Effector memory CD8-positive, alpha-beta T cell (primary cell): ENCODE measurements around the gene DTNBP1.

ENCODE experiments used
- ATAC-seq: fragments of 150-1000 bp; cut with Tn5 transposase; replicated peaks from 2 replicates; pipeline ENCODE4 v1.10.0; 2021; ENCODE audit warnings: mild to moderate bottlenecking, moderate library complexity
- DNase-seq, 3 experiments: peaks; one replicate each; pipeline ENCODE4 v3.0.0; 2021
- H3K27ac Mint-ChIP-seq, 2 donors: one replicate each; pipeline ENCODE4 v1.8.0; 2022; ENCODE audit warnings: mild to moderate bottlenecking in 2 of 2, mixed read lengths in 2 of 2, moderate library complexity in 2 of 2
- H3K27me3 Mint-ChIP-seq, 2 donors: one replicate each; pipeline ENCODE4 v1.8.0; 2022; ENCODE audit warnings: mixed read lengths in 2 of 2
- H3K36me3 Mint-ChIP-seq: one replicate; pipeline ENCODE4 v1.8.0; 2022; ENCODE audit warnings: mild to moderate bottlenecking, moderate library complexity, mixed read lengths; ENCODE audit not compliant: insufficient read depth
- H3K4me1 Mint-ChIP-seq, 2 donors: one replicate each; pipeline ENCODE4 v1.8.0; 2022; ENCODE audit warnings: low read depth in 2 of 2, mixed read lengths in 2 of 2
- H3K4me3 Mint-ChIP-seq, 2 donors: one replicate each; pipeline ENCODE4 v1.8.0; 2022; ENCODE audit warnings: mild to moderate bottlenecking in 2 of 2, mixed read lengths in 2 of 2, moderate library complexity in 2 of 2
- H3K9me3 Mint-ChIP-seq, 2 donors: one replicate each; pipeline ENCODE4 v1.8.0; 2022; ENCODE audit warnings: mixed read lengths in 2 of 2

The DTNBP1 gene

DNA sequence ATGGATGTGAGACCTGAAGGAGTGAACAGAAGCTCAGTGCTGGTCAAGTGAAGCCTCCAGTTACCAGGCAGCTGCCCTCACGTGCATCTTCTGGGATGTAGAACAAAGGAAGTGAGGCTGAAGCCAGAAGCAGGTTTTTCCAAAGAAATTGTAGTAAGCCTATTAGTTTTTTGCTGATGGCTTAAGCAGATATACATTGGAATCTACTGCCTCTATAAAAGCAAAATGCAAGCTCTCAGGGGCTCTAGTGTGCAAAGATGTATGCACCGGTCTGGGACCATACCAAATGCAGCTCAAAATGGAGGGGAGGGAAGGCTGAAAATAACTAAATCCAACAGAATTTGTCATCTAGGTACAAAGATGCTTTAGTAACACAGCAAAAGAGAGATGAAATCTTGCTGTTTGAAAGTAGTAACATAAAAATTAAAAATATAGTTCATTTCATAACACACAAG is 77.0 kb downstream of the DTNBP1 start:
- Mint-ChIP-seq H3K27ac (no peak overlapping the region), H3K4me3 (no peak overlapping the region), H3K9me3 (no peaks in the 10 kb centered on the region), H3K36me3 (no peaks in the 10 kb centered on the region), H3K4me1 (peaks cover 17 to 26% of the 10 kb centered on the region in 2 donors), H3K27me3 (no peaks in the 10 kb centered on the region)
- DNase-seq (no peak), ATAC-seq (no peak)

DNA sequence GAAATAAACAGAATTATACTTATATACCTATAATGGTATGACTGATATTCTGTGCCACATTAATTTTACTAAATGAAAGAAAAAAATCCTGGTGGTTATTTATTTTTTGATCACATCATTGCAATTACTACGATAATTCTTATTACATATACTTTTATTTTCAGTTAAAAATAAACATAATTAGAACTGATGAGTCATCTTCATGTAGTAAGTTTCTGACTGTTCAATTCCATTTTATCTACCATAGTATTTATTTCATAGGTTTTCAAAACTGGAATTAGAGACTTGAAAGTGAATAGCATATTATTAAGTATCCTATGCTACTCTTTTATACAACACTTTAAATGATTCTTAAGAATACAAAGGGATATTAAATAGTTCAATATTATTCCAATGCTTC is 80.3 kb downstream of the DTNBP1 start:
- Mint-ChIP-seq H3K4me1 (peaks cover 11 to 14% of the 10 kb centered on the region in 2 donors), H3K36me3 (peaks cover 4% of the 10 kb centered on the region), H3K4me3 (no peak overlapping the region), H3K27ac (no peak overlapping the region), H3K9me3 (peaks cover 0 to 4% of the 10 kb centered on the region in 2 donors), H3K27me3 (no peaks in the 10 kb centered on the region)
- no peak for ATAC-seq
- no peak for DNase-seq

DNA sequence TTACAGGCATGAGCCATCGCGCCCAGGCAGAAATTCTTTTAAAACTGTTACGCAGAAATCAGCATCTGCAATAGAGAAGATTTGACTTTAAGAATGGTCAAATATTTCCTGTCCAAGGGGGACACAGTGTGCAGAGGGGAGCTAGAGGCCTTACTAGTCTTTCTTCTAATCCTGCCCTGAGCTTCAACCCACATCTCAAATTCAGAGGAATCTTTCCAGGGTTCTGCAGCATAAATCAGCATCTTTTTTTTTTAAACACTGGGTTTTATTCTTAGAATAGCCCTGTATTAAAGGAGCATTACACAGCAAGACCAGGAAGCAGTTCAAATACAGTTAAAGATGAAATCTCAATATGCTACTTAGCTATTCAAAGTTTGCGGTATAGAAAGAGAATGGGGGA is 81.1 kb downstream of the DTNBP1 start:
- DNase-seq: no peak
- H3K36me3 Mint-ChIP-seq: peaks cover 4% of the 10 kb centered on the region
- no peaks in the 10 kb centered on the region for H3K27me3 Mint-ChIP-seq
- H3K4me1 Mint-ChIP-seq: peaks cover 12 to 19% of the 10 kb centered on the region in 2 donors
- no peak overlapping the region for H3K4me3 Mint-ChIP-seq
- peak overlapping the region in 1 of 2 donors; percentile 28 for H3K27ac Mint-ChIP-seq
- ATAC-seq: no peak
- H3K9me3 Mint-ChIP-seq: peaks cover 0 to 4% of the 10 kb centered on the region in 2 donors

DNA sequence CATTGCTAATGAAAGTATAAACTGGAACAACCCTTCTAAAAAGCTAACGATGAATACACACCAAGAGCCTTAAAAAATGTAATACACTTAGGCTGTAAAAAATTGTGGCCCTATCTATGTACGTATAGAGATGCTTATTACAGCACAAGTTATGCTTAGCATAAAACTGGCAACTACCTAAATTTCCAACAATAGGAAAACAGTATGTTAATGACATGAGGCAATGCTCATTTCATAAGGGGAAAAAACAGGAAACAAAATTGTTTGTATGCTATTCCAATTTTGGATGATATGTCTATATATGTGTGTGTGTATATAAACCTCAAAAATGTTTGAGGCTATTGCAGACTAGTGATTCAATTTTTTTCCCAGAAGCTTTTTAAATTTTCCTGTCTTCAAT is 82.5 kb downstream of the DTNBP1 start:
- H3K27ac Mint-ChIP-seq: no peak overlapping the region
- no peak for ATAC-seq
- no peak for DNase-seq
- peaks cover 0 to 4% of the 10 kb centered on the region in 2 donors for H3K9me3 Mint-ChIP-seq
- H3K4me1 Mint-ChIP-seq: peaks cover 14 to 22% of the 10 kb centered on the region in 2 donors
- H3K27me3 Mint-ChIP-seq: no peaks in the 10 kb centered on the region
- H3K4me3 Mint-ChIP-seq: no peak overlapping the region
- H3K36me3 Mint-ChIP-seq: peaks cover 4% of the 10 kb centered on the region

DNA sequence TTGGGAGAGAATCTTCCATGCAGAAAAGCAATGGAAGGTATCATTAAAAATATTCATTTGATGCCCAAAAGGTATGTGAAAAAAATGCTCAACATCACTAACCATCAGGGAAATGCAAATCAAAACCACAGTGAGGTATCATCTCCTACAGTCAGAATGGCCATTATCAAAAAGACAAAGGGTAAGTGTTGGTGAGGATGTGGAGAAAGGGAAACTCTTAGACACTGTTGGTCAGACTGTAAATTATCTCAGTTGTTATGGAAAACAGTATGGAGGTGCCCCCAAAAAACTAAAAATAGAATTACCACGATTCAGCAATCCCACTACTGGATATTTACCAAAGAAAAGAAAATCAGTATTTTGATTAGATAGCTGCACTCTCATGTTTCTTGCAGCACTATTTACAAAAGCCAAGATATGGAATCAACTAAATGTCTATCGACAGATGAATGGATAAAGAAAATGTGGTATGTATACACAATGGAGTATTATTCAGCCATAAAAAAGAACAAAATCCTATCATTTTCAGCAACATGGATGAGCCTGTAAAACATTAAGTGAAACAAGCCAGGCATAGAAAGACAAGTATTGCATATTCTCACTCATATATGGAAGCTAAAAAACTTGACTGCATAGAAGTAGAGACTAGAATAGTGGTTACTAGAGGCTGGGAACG is 84.0 kb downstream of the DTNBP1 start:
- Mint-ChIP-seq H3K9me3 (peaks cover 0 to 4% of the 10 kb centered on the region in 2 donors), H3K4me3 (no peak overlapping the region), H3K4me1 (peaks cover 19 to 32% of the 10 kb centered on the region in 2 donors), H3K27me3 (no peaks in the 10 kb centered on the region), H3K27ac (no peak overlapping the region), H3K36me3 (peaks cover 4% of the 10 kb centered on the region)
- ATAC-seq (no peak), DNase-seq (no peak)

DNA sequence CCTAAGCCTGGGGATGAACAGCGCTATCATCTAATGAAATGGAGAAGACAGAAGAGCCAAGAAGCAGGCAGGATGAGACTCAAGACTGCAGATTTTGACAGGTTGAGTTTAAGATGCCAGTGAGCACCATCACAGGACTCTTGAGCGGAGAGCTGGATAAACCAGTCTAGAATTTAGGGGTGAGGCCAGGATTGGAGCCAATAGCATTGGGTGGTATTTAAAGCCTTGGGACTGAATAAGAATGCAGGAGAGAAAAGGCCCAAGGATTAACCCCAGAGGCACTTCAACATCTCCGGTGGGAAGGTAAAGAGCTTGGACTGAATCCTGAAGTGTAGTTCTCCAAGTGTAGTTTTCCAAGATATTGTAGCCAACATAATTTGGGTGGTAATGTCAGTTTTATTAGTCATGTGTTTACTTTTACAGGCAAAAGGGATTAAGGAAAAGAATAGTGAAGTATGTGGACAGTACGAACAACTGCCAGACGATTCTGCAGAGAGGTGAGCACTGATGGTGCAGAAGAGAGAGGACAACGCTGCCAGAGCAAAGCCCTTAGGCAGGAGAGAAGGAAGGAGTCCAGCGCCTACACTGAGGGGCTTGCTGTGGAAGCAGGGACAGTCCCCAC is 85.2 kb downstream of the DTNBP1 start:
- peaks cover 22 to 33% of the 10 kb centered on the region in 2 donors for H3K4me1 Mint-ChIP-seq
- no peak overlapping the region for H3K4me3 Mint-ChIP-seq
- DNase-seq: no peak
- H3K9me3 Mint-ChIP-seq: peaks cover 0 to 4% of the 10 kb centered on the region in 2 donors
- peak overlapping the region in 1 of 2 donors; percentile 41 for H3K27ac Mint-ChIP-seq
- H3K36me3 Mint-ChIP-seq: peaks cover 4% of the 10 kb centered on the region
- no peaks in the 10 kb centered on the region for H3K27me3 Mint-ChIP-seq
- ATAC-seq: no peak

DNA sequence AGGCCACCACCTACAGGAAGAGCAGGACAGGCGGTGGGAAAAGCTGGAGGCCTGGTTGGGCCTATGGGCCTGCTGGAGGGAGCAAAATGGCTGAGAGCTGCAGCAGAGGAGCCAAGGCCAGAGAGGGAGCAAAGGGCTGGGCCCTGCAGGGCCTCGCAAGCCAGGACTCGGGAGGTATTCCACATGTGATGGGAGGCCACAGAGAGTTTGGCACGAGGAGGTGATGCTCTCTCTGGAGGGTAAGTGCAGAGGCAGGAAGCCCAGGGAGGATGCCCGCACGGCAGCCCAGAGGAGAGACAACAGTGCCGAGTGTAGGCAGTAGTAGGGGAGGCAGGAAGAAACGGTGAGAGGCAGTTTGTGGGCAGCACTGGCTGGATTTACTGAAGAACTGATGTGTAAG is 85.7 kb downstream of the DTNBP1 start:
- ATAC-seq: no peak

DNA sequence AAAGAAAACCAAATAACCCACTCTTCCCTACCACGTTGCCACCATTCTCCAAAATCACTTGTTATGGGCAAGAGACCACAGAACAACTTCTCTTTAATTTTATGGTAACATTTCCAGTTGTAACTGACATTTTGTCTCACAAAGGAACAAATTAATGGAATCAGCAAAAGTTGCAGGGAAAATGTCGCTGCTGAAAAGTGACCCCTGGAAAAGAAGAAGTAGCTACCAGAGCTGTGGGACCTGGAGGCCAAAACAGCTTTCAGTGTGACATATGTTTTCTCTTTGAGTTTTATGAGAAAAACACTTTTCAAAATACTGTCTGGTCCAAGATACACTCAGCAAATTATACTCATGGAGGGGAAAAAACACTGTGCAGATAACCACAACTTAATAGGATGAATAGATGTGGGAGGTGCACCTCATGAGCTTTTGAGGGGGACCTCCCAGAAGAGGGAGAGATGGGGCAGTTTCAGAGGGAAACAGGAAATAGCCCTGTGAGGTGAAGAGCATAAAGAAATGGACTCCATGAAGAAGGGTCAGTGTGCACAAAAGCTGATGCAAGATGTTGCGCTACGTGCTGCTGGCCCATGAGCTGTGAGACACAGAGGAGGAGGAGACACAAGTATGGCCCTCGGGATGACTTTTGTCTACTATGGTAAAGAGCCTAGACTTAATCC is 87.3 kb downstream of the DTNBP1 start:
- H3K27me3 Mint-ChIP-seq: no peaks in the 10 kb centered on the region
- DNase-seq (no peak), ATAC-seq (no peak)
- H3K36me3 Mint-ChIP-seq: peaks cover 2% of the 10 kb centered on the region
- H3K4me3 Mint-ChIP-seq: no peak overlapping the region
- no peak overlapping the region for H3K27ac Mint-ChIP-seq
- H3K9me3 Mint-ChIP-seq: peaks cover 0 to 4% of the 10 kb centered on the region in 2 donors
- peaks cover 23 to 35% of the 10 kb centered on the region in 2 donors for H3K4me1 Mint-ChIP-seq

More for the DNA sequence above, 85.7 kb downstream of the DTNBP1 start:
- Mint-ChIP-seq H3K4me3 (no peak overlapping the region), H3K9me3 (peaks cover 0 to 4% of the 10 kb centered on the region in 2 donors), H3K36me3 (peaks cover 4% of the 10 kb centered on the region), H3K4me1 (peaks cover 23 to 35% of the 10 kb centered on the region in 2 donors), H3K27me3 (no peaks in the 10 kb centered on the region), H3K27ac (peak overlapping the region in 1 of 2 donors; percentile 10)
- no peak for DNase-seq

DNA sequence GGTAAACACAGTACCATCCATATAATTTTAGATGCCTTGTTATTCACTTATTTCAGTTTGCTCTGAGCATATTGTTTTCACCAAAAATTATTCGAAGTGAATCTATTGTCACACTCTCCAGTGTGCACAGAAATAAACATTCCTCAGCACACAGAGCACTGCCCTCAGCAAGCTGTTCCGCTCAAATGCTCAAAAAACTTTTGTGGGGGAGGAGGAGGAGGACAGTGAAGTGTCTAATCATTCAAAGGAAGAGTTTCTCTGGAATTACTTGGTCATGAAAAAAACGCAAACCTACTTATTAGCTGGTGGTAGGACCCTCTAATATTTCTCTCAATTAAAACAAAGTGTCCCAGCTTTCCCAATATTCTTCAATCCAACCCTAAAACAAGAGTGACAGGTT is 88.3 kb downstream of the DTNBP1 start:
- no peak overlapping the region for H3K27ac Mint-ChIP-seq
- no peaks in the 10 kb centered on the region for H3K27me3 Mint-ChIP-seq
- peaks cover 26 to 42% of the 10 kb centered on the region in 2 donors for H3K4me1 Mint-ChIP-seq
- H3K36me3 Mint-ChIP-seq: no peaks in the 10 kb centered on the region
- no peak for ATAC-seq
- peaks cover 0 to 4% of the 10 kb centered on the region in 2 donors for H3K9me3 Mint-ChIP-seq
- no peak overlapping the region for H3K4me3 Mint-ChIP-seq
- no peak for DNase-seq

DNA sequence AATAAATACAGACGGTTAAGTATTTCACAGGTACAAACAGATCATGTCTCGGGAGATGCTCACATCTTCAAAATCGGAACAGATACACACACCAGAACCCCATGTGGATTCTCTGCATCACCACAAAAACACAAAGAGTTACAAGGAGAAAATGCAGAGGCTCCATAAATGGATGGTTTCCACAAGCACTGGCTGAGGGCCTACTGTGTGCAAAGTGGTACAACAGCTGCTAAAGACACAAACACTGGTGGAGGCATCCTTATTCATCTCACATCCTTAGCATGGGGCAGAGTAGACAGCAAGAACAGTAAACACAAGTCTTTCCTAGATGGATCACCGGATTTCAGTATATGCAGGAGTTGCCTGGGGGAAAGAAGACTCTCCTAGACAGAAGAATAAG is 88.8 kb downstream of the DTNBP1 start:
- no peaks in the 10 kb centered on the region for H3K27me3 Mint-ChIP-seq
- peaks cover 0 to 2% of the 10 kb centered on the region in 2 donors for H3K9me3 Mint-ChIP-seq
- no peak for ATAC-seq
- no peak overlapping the region for H3K27ac Mint-ChIP-seq
- no peak for DNase-seq
- no peaks in the 10 kb centered on the region for H3K36me3 Mint-ChIP-seq
- no peak overlapping the region for H3K4me3 Mint-ChIP-seq
- peaks cover 29 to 46% of the 10 kb centered on the region in 2 donors for H3K4me1 Mint-ChIP-seq

DNA sequence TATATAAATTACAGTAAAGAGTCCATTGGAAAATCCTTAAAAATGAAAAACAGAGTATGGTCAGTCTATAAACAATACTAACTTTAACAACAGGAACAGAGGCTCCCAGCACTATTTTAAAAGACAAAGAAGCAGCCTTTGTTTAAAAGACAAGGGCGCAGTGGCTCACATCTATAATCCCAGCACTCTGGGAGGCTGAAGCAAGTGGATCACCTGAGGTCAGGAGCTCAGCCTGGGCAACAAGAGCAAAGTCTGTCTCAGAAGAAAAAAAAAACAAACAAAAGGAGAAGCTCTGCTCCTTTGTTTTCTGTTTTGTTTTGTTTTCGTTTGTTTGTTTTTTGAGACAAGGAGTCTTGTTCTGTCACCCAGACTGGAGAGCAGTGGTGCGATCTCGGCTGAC is 89.4 kb downstream of the DTNBP1 start:
- Mint-ChIP-seq H3K4me3 (no peak overlapping the region), H3K36me3 (no peaks in the 10 kb centered on the region), H3K9me3 (no peaks in the 10 kb centered on the region), H3K27ac (no peak overlapping the region), H3K27me3 (no peaks in the 10 kb centered on the region), H3K4me1 (peaks cover 29 to 48% of the 10 kb centered on the region in 2 donors)
- ATAC-seq: no peak
- no peak for DNase-seq

DNA sequence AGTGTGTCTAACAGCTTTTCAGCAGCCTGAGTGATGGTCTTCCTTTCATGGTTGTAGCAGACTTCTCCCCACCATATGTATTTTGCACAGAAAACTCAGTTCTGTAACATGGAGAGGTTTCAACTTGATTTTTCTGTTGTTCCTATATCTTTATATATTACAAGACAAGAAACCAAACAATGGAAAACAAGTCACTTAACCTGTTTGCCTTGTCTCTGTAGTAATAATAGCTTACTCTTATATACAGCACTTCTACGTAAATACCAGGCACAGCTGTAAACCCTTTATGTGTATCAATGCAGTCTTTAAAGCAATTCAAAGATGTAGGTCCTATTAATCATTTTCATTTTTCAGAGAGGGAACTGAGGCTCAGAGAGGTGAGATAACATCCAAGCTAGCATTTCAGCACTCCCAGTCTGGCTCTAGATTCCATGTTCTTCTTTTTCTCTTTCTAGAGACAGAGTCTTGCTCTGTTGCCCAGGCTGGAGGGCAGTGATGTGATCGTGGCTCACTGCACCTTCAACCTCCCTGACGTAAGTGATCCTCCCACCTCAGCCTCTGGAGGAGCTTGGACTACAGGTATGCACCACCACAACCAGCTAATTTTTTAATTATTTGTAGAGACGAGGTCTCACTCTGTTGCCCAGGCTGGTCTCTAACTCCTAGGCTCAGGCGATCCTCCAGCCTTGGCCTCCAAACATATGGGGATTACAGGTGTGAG is 90.4 kb downstream of the DTNBP1 start:
- no peak for ATAC-seq
- no peak overlapping the region for H3K27ac Mint-ChIP-seq
- H3K27me3 Mint-ChIP-seq: no peaks in the 10 kb centered on the region
- no peak overlapping the region for H3K4me3 Mint-ChIP-seq
- DNase-seq: no peak
- H3K4me1 Mint-ChIP-seq: peaks cover 24 to 39% of the 10 kb centered on the region in 2 donors
- no peaks in the 10 kb centered on the region for H3K9me3 Mint-ChIP-seq
- H3K36me3 Mint-ChIP-seq: no peaks in the 10 kb centered on the region

DNA sequence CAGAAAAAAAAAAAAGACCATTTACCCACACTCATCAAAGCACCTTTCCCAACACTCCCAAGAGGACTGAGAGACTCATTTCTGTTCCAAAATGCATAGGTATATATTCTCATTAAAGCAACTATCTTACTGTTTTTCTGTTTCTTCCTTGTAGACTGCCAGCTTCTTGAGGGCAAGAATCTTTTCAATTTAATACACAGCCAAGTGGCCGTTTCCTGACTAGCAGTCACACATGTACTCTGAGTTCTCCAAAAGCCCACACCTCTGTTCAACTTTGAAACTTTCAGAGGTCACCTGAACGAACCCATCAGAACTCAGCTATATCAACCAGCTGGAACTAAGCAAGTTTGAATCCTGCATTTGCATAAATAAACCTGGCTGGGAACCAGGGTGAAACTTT is 92.7 kb downstream of the DTNBP1 start:
- Mint-ChIP-seq H3K4me1 (peaks cover 16 to 26% of the 10 kb centered on the region in 2 donors), H3K27me3 (no peaks in the 10 kb centered on the region), H3K27ac (no peak overlapping the region), H3K9me3 (no peaks in the 10 kb centered on the region), H3K4me3 (no peak overlapping the region), H3K36me3 (no peaks in the 10 kb centered on the region)
- DNase-seq (no peak), ATAC-seq (no peak)
